ENCODE results near the gene S100A13.
"Not testable (repeated sequence)": the region's sequence is repeated elsewhere in the genome, so short reads cannot be mapped to it uniquely, and the experiment has no call there.

The S100A13 gene

DNA sequence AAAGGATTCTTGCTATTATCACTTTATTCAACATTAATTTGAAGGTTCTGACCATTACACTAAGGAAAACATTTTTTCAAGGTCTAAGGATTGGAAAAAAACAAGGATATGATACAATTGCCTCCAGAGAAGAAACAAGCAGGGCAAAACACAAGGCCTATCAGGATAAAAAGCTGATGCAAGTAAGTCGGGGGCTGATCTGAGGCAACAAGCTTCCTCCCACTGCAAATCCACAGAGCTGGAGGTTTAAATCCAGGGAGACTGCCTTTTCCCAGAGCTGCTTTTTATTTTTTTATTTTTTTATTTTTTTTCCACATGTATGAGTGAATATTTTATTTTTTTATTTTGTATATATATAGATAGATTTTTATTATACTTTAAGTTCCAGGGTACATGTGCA lies 42.3 kb downstream of the S100A13 start:
- in situ Hi-C loops (cut with MboI; ENCODE audit: low pct_unique_long_range_greater_than_20kb, low sequenced_read_pairs, unreplicated experiment) = no loop called here
- DNase-seq (ENCODE audit: low spot score) = no peak
- TF ChIP-seq, protein P1, sequence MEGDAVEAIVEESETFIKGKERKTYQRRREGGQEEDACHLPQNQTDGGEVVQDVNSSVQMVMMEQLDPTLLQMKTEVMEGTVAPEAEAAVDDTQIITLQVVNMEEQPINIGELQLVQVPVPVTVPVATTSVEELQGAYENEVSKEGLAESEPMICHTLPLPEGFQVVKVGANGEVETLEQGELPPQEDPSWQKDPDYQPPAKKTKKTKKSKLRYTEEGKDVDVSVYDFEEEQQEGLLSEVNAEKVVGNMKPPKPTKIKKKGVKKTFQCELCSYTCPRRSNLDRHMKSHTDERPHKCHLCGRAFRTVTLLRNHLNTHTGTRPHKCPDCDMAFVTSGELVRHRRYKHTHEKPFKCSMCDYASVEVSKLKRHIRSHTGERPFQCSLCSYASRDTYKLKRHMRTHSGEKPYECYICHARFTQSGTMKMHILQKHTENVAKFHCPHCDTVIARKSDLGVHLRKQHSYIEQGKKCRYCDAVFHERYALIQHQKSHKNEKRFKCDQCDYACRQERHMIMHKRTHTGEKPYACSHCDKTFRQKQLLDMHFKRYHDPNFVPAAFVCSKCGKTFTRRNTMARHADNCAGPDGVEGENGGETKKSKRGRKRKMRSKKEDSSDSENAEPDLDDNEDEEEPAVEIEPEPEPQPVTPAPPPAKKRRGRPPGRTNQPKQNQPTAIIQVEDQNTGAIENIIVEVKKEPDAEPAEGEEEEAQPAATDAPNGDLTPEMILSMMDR (IDR thresholded peaks at IDR 0.05; ENCODE audit: extremely low read depth, insufficient read depth, missing control alignments) = no peak

DNA sequence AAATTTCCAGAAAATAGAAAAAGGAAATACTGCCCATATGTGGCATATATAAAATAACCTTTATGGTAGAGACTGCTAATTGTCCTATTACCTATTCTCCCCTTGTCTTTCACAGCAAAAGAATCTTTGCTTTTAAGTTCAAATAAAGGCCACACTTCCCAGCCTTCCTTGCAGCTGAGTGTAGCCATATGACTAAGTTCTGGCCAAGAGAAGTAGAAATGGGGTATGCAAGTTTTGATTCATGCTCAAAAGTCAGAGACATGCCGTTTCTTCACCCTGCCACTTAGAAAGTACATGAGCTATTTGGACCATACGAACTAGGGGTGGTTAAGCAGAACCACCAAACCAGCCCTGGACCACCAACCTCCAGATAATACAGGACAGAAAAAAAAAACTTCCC lies 43.3 kb downstream of the S100A13 start:
- TF ChIP-seq, protein P1 (IDR thresholded peaks at IDR 0.05; ENCODE audit: extremely low read depth, insufficient read depth, missing control alignments) = no peak
- no peak for DNase-seq (ENCODE audit: low spot score)
- in situ Hi-C loops (cut with MboI; ENCODE audit: low pct_unique_long_range_greater_than_20kb, low sequenced_read_pairs, unreplicated experiment) = no loop called here

DNA sequence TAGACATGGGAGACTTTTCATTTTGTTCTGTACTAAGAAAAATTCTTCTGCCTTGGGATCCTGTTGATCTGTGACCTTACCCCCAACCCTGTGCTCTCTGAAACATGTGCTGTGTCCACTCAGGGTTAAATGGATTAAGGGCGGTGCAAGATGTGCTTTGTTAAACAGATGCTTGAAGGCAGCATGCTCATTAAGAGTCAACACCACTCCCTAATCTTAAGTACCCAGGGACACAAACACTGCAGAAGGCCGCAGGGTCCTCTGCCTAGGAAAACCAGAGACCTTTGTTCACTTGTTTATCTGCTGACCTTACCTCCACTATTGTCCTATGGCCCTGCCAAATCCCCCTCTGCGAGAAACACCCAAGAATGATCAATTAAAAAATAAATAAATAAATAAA lies 43.8 kb downstream of the S100A13 start:
- DNase-seq (ENCODE audit: low spot score); in situ Hi-C loops (cut with MboI; ENCODE audit: low pct_unique_long_range_greater_than_20kb, low sequenced_read_pairs, unreplicated experiment): not testable (repeated sequence)

DNA sequence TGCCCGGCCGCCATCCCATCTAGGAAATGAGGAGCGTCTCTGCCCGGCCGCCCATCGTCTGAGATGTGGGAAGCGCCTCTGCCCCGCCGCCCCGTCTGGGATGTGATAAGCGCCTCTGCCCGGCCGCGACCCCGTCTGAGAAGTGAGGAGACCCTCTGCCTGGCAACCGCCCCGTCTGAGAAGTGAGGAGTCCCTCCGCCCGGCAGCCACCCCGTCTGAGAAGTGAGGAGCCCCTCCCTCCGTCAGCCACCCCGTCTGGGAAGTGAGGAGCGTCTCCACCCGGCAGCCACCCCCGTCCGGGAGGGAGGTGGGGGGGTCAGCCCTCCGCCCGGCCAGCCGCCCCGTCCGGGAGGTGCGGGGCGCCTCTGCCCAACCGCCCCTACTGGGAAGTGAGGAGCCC lies 44.5 kb downstream of the S100A13 start:
- in situ Hi-C loops (cut with MboI; ENCODE audit: low pct_unique_long_range_greater_than_20kb, low sequenced_read_pairs, unreplicated experiment) = not testable (repeated sequence)

DNA sequence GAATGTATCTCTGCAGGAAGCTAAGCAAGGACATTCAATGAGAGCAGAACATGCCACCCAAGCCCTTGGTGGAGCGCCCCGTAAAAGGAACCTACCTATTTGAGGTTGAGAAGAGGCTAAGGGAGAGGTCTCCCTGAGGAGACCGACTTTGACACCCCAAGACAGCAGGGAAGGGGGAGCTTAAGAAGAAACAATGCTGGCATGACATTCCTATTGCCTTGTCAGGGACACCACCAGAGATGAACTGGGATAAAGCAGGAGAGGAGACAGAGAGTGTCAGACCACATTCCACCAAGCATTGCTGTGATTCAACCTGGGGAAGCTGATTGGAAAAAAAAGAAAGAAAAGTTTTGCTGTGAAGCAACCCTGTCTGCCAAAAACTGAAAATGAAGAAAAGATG lies 48.4 kb downstream of the S100A13 start:
- TF ChIP-seq, protein P1 (IDR thresholded peaks at IDR 0.05; ENCODE audit: extremely low read depth, insufficient read depth, missing control alignments) = no peak
- in situ Hi-C loops (cut with MboI; ENCODE audit: low pct_unique_long_range_greater_than_20kb, low sequenced_read_pairs, unreplicated experiment) = no loop called here
- no peak for DNase-seq (ENCODE audit: low spot score)

More for the DNA sequence above, 44.5 kb downstream of the S100A13 start:
- DNase-seq (ENCODE audit: low spot score) = not testable (repeated sequence)

DNA sequence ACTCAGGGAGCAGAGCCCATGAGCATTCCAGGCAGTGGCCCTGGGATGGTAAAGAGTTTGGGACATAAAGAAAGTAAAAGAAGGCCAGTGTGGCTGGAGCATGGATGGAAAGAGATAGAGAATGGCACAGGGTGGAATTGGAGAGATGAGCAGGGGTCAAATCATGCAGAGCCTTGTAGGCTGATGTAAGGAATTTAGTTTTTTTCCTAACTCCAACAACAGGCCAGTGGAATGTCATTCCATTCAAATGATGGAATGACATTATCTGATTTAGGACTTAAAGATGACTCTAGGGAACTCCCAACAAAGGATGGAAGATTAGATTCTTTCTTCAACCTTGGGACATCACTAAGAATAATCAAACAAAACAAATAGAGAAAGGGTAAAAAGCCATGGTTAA lies 48.8 kb downstream of the S100A13 start:
- TF ChIP-seq, protein P1 (IDR thresholded peaks at IDR 0.05; ENCODE audit: extremely low read depth, insufficient read depth, missing control alignments) = no peak
- in situ Hi-C loops (cut with MboI; ENCODE audit: low pct_unique_long_range_greater_than_20kb, low sequenced_read_pairs, unreplicated experiment) = no loop called here
- DNase-seq (ENCODE audit: low spot score) = no peak

DNA sequence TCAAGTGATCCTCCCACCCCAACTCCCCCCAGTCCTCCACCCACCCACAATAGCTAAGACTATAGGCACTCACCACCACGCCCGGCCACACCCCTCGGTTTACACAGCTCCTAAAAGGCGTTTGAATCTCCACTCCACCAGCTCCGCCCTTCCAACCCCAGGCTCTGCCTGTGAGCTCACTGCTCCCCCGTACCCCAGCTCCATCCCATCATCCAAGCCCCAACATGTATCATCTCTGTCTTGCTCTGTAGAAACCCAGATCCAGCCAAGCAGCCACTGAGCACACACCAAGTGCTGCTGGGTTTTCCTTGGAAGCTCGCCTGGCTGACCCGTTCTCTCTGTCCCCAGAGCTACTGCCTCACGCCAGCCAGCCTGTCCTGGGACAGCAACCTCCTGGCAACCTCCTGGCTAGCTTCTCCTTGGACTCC lies 49.7 kb downstream of the S100A13 start:
- no peak for DNase-seq (ENCODE audit: low spot score)
- in situ Hi-C loops (cut with MboI; ENCODE audit: low pct_unique_long_range_greater_than_20kb, low sequenced_read_pairs, unreplicated experiment) = no loop called here
- TF ChIP-seq, protein P1 (IDR thresholded peaks at IDR 0.05; ENCODE audit: extremely low read depth, insufficient read depth, missing control alignments) = no peak

DNA sequence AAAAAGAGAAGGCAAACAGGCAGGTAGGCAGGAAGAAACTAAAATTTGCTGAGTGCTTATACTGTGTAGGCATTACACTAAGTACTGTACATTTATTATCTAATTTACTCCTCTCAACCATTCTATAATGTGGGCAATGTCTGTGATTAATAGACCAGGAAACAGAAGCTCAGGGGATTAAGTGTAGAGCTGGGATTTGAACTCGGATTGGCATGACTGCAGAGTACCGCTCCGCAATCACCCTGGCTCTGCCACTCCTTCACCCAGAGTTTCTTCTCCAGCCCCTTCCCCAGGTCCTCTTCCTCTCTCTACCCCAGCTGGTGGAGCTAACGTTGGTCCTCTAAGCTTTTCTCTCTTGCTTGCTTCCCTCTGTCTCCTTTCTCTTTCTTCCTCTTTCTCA lies 50.2 kb downstream of the S100A13 start:
- no peak for DNase-seq (ENCODE audit: low spot score)
- in situ Hi-C loops (cut with MboI; ENCODE audit: low pct_unique_long_range_greater_than_20kb, low sequenced_read_pairs, unreplicated experiment) = no loop called here
- TF ChIP-seq, protein P1 (IDR thresholded peaks at IDR 0.05; ENCODE audit: extremely low read depth, insufficient read depth, missing control alignments) = no peak

DNA sequence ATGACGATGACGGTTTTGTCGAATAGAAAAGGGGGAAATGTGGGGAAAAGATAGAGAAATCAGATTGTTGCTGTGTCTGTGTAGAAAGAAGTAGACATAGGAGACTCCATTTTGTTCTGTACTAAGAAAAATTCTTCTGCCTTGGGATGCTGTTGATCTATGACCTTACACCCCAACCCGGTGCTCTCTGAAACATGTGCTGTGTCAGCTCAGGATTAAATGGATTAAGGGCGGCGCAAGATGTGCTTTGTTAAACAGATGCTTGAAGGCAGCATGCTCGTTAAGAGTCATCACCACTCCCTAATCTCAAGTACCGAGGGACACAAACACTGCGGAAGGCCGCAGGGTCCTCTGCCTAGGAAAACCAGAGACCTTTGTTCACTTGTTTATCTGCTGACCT lies 51.8 kb downstream of the S100A13 start:
- in situ Hi-C loops (cut with MboI; ENCODE audit: low pct_unique_long_range_greater_than_20kb, low sequenced_read_pairs, unreplicated experiment); DNase-seq (ENCODE audit: low spot score): not testable (repeated sequence)

DNA sequence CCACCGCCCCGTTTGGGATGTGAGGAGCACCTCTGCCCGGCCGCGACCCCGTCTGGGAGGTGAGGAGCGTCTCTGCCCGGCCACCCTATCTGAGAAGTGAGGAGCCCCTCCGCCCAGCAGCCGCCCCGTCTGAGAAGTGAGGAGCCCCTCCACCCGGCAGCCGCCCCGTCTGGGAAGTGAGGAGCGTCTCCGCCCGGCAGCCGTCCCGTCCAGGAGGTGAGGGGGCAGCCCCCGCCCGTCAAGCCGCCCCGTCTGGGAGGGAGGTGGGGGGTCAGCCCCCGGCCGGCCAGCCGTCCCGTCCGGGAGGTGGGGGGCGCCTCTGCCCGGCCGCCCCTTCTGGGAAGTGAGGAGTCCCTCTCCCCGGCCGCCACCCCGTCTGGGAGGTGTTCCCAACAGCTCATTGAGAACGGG lies 52.2 kb downstream of the S100A13 start:
- DNase-seq (ENCODE audit: low spot score); in situ Hi-C loops (cut with MboI; ENCODE audit: low pct_unique_long_range_greater_than_20kb, low sequenced_read_pairs, unreplicated experiment): not testable (repeated sequence)
